Tibial artery (tissue), 4 donors: ENCODE data around the gene GOLM1.
"Not testable (repeated sequence)": the region's sequence is repeated elsewhere in the genome, so short reads cannot be mapped to it uniquely, and the experiment has no call there.

Experiments
- DNase-seq, 2 donors: peaks; one replicate each; pipeline ENCODE4 v3.0.0-alpha.2; 2019
- H3K27ac ChIP-seq, 2 donors: fragments of 200-600 bp; sonication (generic) in 1 of 2; 1 replicate in 1 of 2; 2 replicates in 1 of 2; pipeline ENCODE4 v1.5.1; 2018 to 2019; ENCODE audit warnings: mild to moderate bottlenecking in 1 of 2
- H3K27me3 ChIP-seq, 2 donors: fragments of 200-600 bp; sonication (generic) in 1 of 2; one replicate each; pipeline versions ENCODE4 v1.5.1 to v1.6.0; 2016 to 2019
- H3K36me3 ChIP-seq, 3 donors: fragments of 200-600 bp; sonication (generic) in 2 of 3; one replicate each; pipeline ENCODE4 v1.5.1; 2016 to 2019; ENCODE audit warnings: mild to moderate bottlenecking in 2 of 3
- H3K4me1 ChIP-seq, 4 donors: fragments of 200-600 bp; sonication (generic) in 2 of 4; 1 replicate in 3 of 4; 2 replicates in 1 of 4; pipeline ENCODE4 v1.5.1; 2016 to 2019
- H3K4me3 ChIP-seq, 2 donors: fragments of 200-600 bp; sonication (generic) in 1 of 2; 1 replicate in 1 of 2; 2 replicates in 1 of 2; pipeline ENCODE4 v1.5.1; 2018 to 2019; ENCODE audit warnings: mild to moderate bottlenecking in 2 of 2
- H3K9me3 ChIP-seq, 3 donors: fragments of 200-600 bp; sonication (generic) in 1 of 3; one replicate each; pipeline ENCODE4 v1.5.1; 2016 to 2019
- intact Hi-C: fragments of 100-400 bp; cut with DNase I; formaldehyde crosslinking; loops from one replicate; pipeline ENCODE4 v1.15.0; 2023; ENCODE audit warnings: low total_unique reads
- TF ChIP-seq, protein P1 (sequence below), 2 experiments: fragments of 200-600 bp in 1 of 2; fragments of 450-650 bp in 1 of 2; IDR thresholded peaks; one replicate each; pipeline ENCODE4 v1.5.1; 2017 to 2019; ENCODE audit warnings: antibody characterized with exemption in 2 of 2, mild to moderate bottlenecking in 1 of 2, moderate library complexity in 1 of 2

Gene GOLM1

GRCh38 chr9:86061972-86062739 is 37.2 kb downstream of the GOLM1 start:
- no peaks in the 10 kb centered on the region for H3K9me3 ChIP-seq
- H3K4me3 ChIP-seq, result no peak overlapping the region
- H3K36me3 ChIP-seq, result no peaks in the 10 kb centered on the region
- intact Hi-C loops, result no loop called here
- H3K27me3 ChIP-seq, result no peaks in the 10 kb centered on the region
- no peak for DNase-seq
- H3K4me1 ChIP-seq, result no peaks in the 10 kb centered on the region
- no peak overlapping the region for H3K27ac ChIP-seq
- TF ChIP-seq, protein P1, sequence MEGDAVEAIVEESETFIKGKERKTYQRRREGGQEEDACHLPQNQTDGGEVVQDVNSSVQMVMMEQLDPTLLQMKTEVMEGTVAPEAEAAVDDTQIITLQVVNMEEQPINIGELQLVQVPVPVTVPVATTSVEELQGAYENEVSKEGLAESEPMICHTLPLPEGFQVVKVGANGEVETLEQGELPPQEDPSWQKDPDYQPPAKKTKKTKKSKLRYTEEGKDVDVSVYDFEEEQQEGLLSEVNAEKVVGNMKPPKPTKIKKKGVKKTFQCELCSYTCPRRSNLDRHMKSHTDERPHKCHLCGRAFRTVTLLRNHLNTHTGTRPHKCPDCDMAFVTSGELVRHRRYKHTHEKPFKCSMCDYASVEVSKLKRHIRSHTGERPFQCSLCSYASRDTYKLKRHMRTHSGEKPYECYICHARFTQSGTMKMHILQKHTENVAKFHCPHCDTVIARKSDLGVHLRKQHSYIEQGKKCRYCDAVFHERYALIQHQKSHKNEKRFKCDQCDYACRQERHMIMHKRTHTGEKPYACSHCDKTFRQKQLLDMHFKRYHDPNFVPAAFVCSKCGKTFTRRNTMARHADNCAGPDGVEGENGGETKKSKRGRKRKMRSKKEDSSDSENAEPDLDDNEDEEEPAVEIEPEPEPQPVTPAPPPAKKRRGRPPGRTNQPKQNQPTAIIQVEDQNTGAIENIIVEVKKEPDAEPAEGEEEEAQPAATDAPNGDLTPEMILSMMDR (IDR thresholded peaks at IDR 0.05), result no peak

DNA sequence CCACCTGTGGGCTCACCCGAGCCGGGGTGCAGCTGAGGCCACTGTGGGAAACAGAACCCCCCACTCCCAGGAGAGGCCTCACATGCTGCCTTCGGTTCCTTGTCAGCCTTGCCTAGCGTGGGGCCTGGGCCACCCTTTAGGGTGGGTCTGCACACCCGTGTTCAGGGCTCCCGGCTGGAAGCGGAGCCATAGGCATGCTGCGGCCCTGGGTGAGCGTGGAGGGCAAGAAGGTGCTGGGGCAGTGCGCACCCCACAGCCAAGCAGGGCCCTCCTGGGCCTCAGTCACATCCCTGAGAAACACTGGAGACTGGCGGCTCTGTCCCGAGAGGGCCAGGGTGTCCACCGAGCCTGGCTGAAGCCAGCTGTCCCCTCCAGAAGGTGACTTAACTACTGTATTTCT is 41.9 kb downstream of the GOLM1 start:
- Histone ChIP-seq H3K36me3 (no peaks in the 10 kb centered on the region), H3K4me1 (no peaks in the 10 kb centered on the region), H3K9me3 (no peaks in the 10 kb centered on the region), H3K27ac (no peak overlapping the region), H3K4me3 (no peak overlapping the region), H3K27me3 (no peaks in the 10 kb centered on the region)
- intact Hi-C loops, result no loop called here
- TF ChIP-seq, protein P1 (IDR thresholded peaks at IDR 0.05), result no peak
- no peak for DNase-seq

- intact Hi-C loops, result no loop called here
- Histone ChIP-seq H3K36me3 (no peaks in the 10 kb centered on the region), H3K27me3 (no peaks in the 10 kb centered on the region), H3K4me3 (no peak overlapping the region), H3K9me3 (no peaks in the 10 kb centered on the region), H3K4me1 (no peaks in the 10 kb centered on the region), H3K27ac (no peak overlapping the region)
- TF ChIP-seq, protein P1 (IDR thresholded peaks at IDR 0.05), result no peak
- no peak for DNase-seq
Measured at GRCh38 chr9:86054695-86055094, 44.7 kb downstream of the GOLM1 start.

DNA sequence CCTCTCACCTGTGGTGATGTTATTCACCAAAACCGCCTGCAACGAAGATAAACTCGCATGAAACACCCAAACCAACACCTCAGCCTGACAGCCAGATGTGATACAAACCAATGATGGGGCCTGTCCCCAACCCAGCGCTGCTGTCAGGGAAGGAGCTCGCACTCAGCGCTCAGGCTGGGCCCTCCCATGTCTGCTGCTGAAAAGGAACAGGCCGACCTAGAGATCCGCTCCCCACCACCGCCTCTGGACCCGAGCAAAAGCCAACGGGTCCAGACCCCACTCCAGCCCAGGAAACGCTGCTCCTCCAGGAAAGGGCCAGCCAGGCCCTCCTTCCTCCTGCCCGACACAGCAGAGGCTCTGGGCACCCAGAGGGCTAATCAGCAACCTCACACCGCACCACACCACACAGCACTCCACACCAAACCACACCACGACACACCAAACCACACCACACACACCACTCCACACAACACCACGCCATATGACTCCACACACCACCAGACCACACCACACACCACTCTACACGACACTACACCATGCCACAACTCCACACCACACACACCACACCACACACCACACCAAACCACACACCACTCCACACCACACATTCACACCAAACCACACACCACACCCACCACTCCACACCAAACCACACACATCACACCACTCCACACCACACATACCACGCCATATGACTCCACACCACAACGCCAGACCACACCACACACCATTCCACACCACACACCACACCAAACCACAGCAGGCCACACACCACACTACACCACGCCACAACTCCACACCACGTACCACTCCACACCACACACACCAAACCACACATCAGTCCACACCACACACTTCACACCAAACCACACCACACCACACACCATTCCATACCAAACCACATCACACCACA is 46.5 kb downstream of the GOLM1 start:
- no peaks in the 10 kb centered on the region for H3K4me1 ChIP-seq
- H3K27me3 ChIP-seq, result no peaks in the 10 kb centered on the region
- H3K9me3 ChIP-seq, result no peaks in the 10 kb centered on the region
- no peak overlapping the region for H3K4me3 ChIP-seq
- no peaks in the 10 kb centered on the region for H3K36me3 ChIP-seq
- DNase-seq, result no peak
- intact Hi-C loops, result no loop called here
- TF ChIP-seq, protein P1 (IDR thresholded peaks at IDR 0.05), result no peak
- H3K27ac ChIP-seq, result no peak overlapping the region

DNA sequence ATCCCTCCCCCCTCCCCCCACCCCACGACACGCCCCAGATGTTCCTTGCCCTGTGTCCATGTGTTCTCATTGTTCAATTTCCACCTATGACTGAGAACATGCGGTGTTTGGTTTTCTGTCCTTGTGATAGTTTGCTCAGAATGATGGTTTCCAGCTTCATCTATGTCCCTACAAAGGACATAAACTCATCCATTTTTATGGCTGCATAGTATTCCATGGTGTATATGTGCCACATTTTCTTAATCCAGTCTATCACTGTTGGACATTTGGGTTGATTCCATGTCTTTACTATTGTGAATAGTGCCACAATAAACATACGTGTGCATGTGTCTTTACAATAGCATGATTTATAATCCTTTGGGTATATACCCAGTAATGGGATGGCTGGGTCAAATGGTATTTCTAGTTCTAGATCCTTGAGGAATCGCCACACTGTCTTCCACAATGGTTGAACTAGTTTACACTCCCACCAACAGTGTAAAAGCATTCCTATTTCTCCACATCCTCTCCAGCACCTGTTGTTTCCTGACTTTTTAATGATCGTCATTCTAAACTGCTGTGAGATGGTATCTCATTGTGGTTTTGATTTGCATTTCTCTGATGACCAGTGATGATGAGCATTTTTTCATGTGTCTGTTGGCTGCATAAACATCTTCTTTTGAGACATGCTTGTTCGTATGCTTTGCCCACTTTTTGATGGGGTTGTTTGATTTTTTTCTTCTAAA is 51.2 kb downstream of the GOLM1 start:
- H3K36me3 ChIP-seq, H3K4me3 ChIP-seq, intact Hi-C loops, H3K27ac ChIP-seq, H3K9me3 ChIP-seq, DNase-seq, H3K27me3 ChIP-seq, H3K4me1 ChIP-seq: not testable (repeated sequence)
